AG20443 (cell line): ENCODE measurements around the gene OSBP2.

ENCODE experiments used
- DNase-seq: peaks from one replicate; pipeline ENCODE4 v3.0.0; 2012; ENCODE audit warnings: low spot score, mixed read lengths

The OSBP2 gene

GRCh38 chr22:30868663-30869385 is 174.2 kb downstream of the OSBP2 start:
- DNase-seq, result no peak

- no peak for DNase-seq
Measured at GRCh38 chr22:30869667-30870395, 175.2 kb downstream of the OSBP2 start.

GRCh38 chr22:30870451-30871345 is 176.0 kb downstream of the OSBP2 start:
- DNase-seq, result no peak

- DNase-seq, result no peak
Measured at GRCh38 chr22:30871391-30872284, 177.0 kb downstream of the OSBP2 start.

- DNase-seq, result no peak
Measured at GRCh38 chr22:30872285-30873041, 177.8 kb downstream of the OSBP2 start.

DNA sequence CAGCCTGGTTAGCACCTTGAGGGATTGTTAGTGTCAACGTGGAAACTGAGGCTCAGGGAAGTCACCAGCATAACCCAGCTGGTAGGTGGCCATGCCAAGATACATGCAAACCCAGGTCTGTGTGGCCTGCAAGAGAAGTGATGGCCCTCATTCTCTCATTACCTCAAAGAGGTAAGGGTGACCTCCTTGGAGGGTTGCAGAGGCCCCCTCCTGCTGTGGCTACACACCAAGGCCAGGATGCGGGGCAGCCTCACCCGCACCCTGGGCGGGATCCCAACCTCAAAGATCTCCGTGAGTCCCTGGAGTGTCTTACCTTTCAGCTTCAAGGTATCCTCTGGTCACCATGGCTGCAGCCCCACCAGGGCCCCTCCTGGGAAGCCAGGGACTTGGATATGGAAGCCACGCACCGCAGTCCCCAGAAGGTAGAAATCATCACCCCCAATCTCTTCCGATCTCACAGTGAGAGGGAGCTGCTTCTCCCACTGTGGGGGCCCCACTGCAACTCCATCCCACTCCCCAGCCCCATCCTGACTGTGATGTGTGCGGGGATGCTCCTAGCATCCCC is 178.5 kb downstream of the OSBP2 start:
- no peak for DNase-seq

- DNase-seq, result no peak
Measured at GRCh38 chr22:30873661-30874060, 179.0 kb downstream of the OSBP2 start.

DNA sequence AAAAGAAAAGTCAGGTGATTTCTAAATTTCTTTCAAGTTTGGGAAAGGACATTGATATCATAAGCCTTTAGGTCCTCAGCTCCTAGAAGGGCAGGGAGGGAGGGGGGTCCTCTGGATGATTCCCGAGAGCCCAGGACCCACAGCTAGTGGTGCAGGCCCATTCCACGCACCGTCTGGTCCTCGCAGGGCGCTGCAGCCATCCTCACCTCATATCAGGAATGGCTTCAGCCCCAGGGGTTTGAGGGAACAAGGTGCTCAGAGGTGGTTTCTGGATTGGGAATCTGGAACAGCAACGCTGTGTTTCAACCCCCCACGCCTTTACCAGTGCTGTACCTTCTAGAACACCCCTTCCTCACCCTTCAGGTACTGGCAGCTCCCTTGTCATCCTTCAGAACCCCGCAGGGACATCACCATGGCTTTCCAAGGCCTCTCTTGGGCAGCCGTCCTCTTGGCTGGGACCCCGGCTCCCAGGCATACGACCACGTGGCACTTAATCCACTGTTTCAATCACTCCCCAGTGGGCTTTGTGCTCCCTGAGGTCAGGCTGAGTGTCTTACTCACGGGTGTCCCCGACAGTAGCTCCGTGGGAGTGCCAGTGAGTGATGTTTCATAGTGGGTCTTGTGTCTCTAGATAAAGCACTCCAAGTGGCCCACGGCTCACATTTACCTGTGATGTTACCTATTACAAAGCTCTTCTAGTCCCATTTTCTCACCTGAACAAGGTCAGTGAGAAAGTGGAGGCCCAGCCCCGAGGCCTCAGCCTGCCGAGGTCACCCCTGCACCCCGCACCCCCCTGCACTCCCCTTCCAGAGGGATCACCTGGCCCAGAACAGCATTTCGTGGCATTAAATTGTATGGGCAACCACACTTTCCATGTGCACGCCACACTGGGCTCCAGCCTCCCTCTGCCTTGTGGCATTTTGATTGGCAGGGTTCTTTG is 180.0 kb downstream of the OSBP2 start:
- no peak for DNase-seq

DNA sequence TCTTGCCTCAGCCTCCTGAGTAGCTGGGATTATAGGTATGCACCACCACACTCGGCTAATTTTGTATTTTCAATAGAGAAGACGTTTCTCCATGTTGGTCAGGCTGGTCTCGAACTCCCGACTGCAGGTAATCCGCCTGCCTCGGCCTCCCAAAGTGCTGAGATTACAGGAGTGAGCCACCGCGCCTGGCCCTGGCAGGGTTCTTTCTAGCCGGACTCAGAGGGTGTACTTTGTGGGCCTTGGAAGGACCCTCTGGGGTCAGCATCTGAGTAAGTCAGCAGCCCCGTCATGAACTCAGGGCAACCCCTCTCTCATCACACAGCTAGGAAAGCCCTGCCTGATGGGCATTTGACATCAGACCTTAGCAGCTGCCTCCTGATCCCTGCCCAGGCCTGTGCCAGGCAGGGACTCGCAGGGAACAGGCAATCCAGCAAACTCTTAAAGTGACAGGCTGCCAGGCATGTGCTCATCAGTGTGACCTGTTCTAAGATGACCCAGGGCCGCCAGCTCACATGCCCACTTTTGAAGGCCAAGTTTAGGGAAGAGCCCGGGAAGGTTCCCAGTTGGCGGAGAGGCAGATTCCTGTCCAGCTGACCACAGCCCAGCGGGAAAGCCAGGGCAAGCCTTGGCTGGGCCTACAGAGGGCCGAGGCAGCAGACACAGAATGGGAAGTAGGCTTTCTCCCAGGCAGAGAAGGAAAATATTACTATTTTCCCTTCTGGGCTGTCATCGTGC is 181.0 kb downstream of the OSBP2 start:
- no peak for DNase-seq

- no peak for DNase-seq
Measured at GRCh38 chr22:30876221-30876751, 181.6 kb downstream of the OSBP2 start.

DNA sequence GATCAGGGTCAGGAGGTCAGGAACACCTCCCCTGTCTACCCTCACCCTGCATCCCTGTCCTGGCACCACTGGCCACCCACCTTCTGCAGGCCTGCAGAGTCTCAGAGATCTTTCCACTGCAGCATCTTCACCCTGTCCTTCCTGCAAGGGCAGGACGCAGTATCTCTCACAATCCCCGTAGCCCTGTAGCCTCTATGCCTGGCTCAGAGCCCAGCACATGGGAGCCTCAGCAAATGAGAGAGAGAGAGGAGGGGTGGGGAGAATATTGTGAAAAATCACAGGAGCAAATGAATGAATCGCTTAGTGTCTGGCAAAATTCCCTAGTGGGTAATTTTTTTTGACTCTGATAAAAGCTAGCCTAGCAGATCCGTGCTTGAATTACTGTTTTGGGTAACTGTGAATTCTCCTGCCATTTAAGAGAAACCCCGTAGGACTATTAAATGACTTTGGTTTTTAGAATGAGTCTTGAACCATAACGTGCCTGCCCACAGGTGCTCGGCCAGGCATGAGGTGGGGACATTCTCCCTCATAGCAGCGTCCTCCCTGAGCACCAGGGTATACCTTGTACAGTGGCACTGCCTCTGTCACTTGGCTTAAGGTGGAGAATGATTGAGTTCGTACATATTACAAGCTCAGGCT is 182.4 kb downstream of the OSBP2 start:
- DNase-seq, result no peak

DNA sequence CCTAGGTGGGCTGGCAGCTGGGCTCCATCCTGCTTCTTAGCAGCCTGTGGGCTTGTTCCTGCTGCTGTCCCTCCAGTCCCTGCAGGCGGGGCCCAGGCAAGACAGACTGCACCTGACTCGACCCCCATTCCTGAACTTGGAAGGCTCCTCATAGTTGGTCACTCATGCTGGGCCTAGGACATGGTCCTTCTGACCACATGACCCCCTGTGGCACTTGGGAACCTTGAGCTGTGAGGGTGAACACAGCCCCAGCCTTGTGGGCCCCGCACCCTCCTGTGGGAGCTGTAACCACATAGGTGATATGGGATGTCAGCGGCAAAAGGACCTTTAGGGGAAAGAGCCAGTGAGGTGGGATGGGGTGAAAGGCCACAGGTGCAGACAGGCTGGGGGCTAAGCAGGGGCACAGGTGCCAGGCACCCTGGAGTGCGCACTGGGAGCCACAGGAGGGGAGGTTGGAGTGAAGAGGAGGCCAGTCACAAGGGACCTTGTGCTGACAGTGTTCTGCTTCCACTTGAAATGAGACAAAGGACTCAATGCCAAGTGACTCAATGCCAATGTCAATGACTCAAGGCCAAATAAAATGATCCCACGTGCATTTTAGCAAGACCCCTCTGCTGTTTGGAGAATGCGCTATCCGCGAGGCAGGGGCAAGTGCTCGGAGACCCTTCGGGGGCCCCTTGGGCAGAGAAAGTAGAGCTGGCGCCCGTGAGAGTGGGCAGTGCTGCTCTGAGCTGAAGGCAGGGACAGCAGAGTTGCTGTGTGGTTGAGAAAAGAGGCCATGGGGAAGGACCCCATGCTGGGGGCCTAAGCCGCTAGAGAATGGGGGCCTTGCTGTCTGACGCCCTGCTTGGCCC is 183.2 kb downstream of the OSBP2 start:
- DNase-seq, result no peak

- no peak for DNase-seq
Measured at GRCh38 chr22:30878516-30879414, 184.1 kb downstream of the OSBP2 start.

DNA sequence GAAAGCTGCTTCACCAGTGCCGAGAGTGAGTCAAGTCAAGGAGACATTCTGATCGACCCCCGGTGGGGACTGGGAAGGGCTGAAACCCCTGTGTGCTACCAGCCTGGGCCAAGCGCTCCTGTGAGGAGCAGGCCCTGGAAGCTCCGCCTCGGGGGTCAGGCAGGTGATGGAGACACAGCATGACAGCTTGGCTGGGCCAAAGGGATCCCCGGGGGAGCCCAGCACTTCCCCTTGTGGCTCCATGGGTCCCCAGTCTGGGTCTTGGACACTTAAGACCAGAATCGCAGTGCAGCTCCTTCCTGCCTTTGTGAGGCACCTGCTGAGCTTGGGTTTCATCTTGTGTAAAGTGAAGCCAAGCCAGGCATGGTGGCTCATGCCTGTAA is 184.7 kb downstream of the OSBP2 start:
- DNase-seq, result no peak

DNA sequence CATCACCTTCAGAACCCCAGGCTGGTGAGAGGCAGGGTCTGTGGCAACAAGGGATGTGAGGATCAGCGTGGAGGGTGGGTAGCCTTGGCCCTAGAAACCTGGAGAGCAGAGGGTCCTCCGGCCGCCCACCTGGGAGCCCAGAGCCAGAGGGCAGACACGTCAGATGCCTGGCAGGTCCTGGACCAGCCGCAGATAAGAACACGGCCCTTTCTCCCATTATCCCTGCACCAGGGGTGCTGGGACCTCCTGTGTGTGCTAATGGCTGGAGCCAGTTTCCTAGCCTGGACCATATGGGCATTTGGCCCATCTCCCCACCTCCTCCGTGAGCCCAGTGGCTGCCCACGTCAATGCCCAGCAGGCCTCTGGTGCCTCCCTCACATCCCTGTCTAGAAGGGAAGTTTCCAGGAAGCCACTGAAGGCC is 185.5 kb downstream of the OSBP2 start:
- no peak for DNase-seq

GRCh38 chr22:30880847-30881246 is 186.2 kb downstream of the OSBP2 start:
- no peak for DNase-seq
